Measurements from ENCODE around the gene RNF167. TPM values are rescaled to one million over a fixed set of nuclear protein-coding genes. Genes with fewer than 3 reads are reported as not detected.

RNF167 gene
- total and polyA plus RNA-seq, 2 of the 13 experiments (the other 11 are each of a cell fraction or from before 2014, with no cell fraction given) = 44.1 to 45.4 TPM

GRCh38 chr17:4949321-4950074 lies 9.4 kb downstream of the RNF167 start (continued):
- peak; percentile 79; the same call in 1 of the 2 replicates for TF ChIP-seq ZBTB7B (CRISPR knock-in tag; IDR thresholded peaks at IDR 0.05)
- TF ChIP-seq ZC3H4 (CRISPR knock-in tag; IDR thresholded peaks at IDR 0.05; ENCODE audit: borderline replicate concordance) = peak; percentile 72; the same call in 1 of the 2 replicates
- peak; percentile 67 for TF ChIP-seq BORCS8-MEF2B (CRISPR knock-in tag; IDR thresholded peaks at IDR 0.05)
- no peak for TF ChIP-seq ZHX1 (CRISPR knock-in tag; IDR thresholded peaks at IDR 0.05; ENCODE audit: low read depth)
- peak; percentile 69 for TF ChIP-seq ESRRA (CRISPR knock-in tag; IDR thresholded peaks at IDR 0.05; ENCODE audit: low read depth)
- no peak for TF ChIP-seq ZNF225 (CRISPR knock-in tag; IDR thresholded peaks at IDR 0.05)
- peak; percentile 99 for TF ChIP-seq ZSCAN25 (CRISPR knock-in tag; IDR thresholded peaks at IDR 0.05)
- no peak for TF ChIP-seq GPBP1L1 (CRISPR knock-in tag; IDR thresholded peaks at IDR 0.05)
- no peak for TF ChIP-seq SRSF1 (optimal IDR thresholded peaks at IDR 0.05; ENCODE audit: low read depth, low read length)
- TF ChIP-seq ADNP (CRISPR knock-in tag; IDR thresholded peaks at IDR 0.05) = no peak
- no peak for TF ChIP-seq ZFP1 (CRISPR knock-in tag; IDR thresholded peaks at IDR 0.05)
- TF ChIP-seq BCLAF1 (IDR thresholded peaks at IDR 0.05) = no peak
- TF ChIP-seq ZNF501 (CRISPR knock-in tag; IDR thresholded peaks at IDR 0.05) = 0 out of 2 replicates have a peak, but pooled peaks have one; percentile 39
- TF ChIP-seq SATB2 (CRISPR knock-in tag; IDR thresholded peaks at IDR 0.05) = 0 out of 2 replicates have a peak, but pooled peaks have one; percentile 37
- no peak for TF ChIP-seq ZBTB33 (CRISPR knock-in tag; IDR thresholded peaks at IDR 0.05)
- TF ChIP-seq ATF7-NPFF (CRISPR knock-in tag; IDR thresholded peaks at IDR 0.05; ENCODE audit: low read depth) = no peak
- no peak for TF ChIP-seq ZNF234 (CRISPR knock-in tag; conservative IDR thresholded peaks at IDR 0.05)
- TF ChIP-seq UBTF (CRISPR knock-in tag; IDR thresholded peaks at IDR 0.05) = peak; percentile 45; the same call in 1 of the 2 replicates

Data from HepG2 (cell line).